K562 (cell line): ENCODE measurements around the gene ZBTB16.

Source experiments
- EZH2 ChIP-seq: IDR thresholded peaks from 2 replicates; pipeline ENCODE4 v1.6.1; 2012; ENCODE audit warnings: low read depth, mild to moderate bottlenecking, inconsistent platforms, low read length, borderline replicate concordance
- KDM5B ChIP-seq: fragments of 200-600 bp; sonication (generic); IDR thresholded peaks from 2 replicates; pipeline ENCODE4 v1.6.1; 2012; ENCODE audit warnings: low read depth, mild to moderate bottlenecking, moderate library complexity, low read length, control low read depth, inconsistent platforms; ENCODE audit not compliant: insufficient replicate concordance
- XRCC4 ChIP-seq: IDR thresholded peaks from one replicate; pipeline ENCODE4 v1.6.1; 2011; ENCODE audit not compliant: insufficient read depth, insufficient read length; ENCODE audit errors: extremely low read depth

- TF ChIP-seq EZH2 (no peak), KDM5B (no peak), XRCC4 (no peak)
Observed at GRCh38 chr11:114258696-114259095, 199.2 kb downstream of the ZBTB16 start.
